ENCODE data around the gene EPSTI1.

GRCh38 chr13:42876270-42876714 lies 115.7 kb downstream of the EPSTI1 start:
- TF ChIP-seq CTCF (IDR thresholded peaks at IDR 0.05) = no peak
- TF ChIP-seq EP300 (IDR thresholded peaks at IDR 0.05) = no peak
- TF ChIP-seq POLR2AphosphoS5 (IDR thresholded peaks at IDR 0.05) = no peak
